HepG2 (cell line): ENCODE measurements around the gene LCE4A.
"Not testable (repeated sequence)": the region's sequence is repeated elsewhere in the genome, so short reads cannot be mapped to it uniquely, and the experiment has no call there.

Experiments used
- ESRRA ChIP-seq: sonication (generic); formaldehyde crosslinking; IDR thresholded peaks from 2 replicates; pipeline ENCODE4 v1.5.1; 2020; ENCODE audit warnings: mild to moderate bottlenecking, low read depth, missing genetic modification reagents
- POLR2A ChIP-seq, 2 experiments: IDR thresholded peaks; 2 replicates each; pipeline ENCODE4 v1.6.1; 2011; ENCODE audit warnings: low read depth in 2 of 2, low read length in 2 of 2, mild to moderate bottlenecking in 1 of 2, moderate library complexity in 1 of 2; ENCODE audit not compliant: insufficient read depth in 1 of 2
- TF ChIP-seq, protein P1 (sequence below): sonication (generic); formaldehyde crosslinking; IDR thresholded peaks from 2 replicates; pipeline ENCODE4 v1.9.0; 2021; ENCODE audit warnings: missing genetic modification reagents, borderline replicate concordance
- TF ChIP-seq, protein P2 (sequence below): sonication (generic); formaldehyde crosslinking; IDR thresholded peaks from 2 replicates; pipeline ENCODE4 v1.4.0; 2020; ENCODE audit warnings: missing genetic modification reagents, borderline replicate concordance
- TF ChIP-seq, protein P3 (sequence below): IDR thresholded peaks from 2 replicates; pipeline ENCODE4 v1.6.1; 2012; ENCODE audit warnings: inconsistent platforms

DNA sequence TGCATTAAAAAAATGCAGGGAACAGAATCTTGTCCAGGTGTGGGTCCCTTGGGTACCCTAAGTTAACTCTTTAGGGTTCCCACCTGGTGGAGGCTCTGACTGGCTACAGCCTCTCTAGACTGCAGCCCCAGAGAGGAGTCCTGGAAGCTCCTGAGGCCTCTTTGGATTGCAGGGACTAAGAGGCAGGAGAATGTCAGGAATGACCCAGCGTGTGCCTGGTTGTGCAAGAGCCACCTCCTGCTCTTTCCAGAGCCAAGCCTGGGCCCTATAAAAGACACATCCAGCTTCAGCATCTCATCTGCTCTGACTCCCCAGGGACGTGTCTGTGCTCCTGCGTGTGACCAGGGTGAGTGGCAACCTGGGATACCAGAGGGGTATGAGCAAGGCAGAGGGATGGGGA is 33.0 kb upstream of the LCE4A start, which contains the start of gene LCE2C:
- TF ChIP-seq, protein P1, sequence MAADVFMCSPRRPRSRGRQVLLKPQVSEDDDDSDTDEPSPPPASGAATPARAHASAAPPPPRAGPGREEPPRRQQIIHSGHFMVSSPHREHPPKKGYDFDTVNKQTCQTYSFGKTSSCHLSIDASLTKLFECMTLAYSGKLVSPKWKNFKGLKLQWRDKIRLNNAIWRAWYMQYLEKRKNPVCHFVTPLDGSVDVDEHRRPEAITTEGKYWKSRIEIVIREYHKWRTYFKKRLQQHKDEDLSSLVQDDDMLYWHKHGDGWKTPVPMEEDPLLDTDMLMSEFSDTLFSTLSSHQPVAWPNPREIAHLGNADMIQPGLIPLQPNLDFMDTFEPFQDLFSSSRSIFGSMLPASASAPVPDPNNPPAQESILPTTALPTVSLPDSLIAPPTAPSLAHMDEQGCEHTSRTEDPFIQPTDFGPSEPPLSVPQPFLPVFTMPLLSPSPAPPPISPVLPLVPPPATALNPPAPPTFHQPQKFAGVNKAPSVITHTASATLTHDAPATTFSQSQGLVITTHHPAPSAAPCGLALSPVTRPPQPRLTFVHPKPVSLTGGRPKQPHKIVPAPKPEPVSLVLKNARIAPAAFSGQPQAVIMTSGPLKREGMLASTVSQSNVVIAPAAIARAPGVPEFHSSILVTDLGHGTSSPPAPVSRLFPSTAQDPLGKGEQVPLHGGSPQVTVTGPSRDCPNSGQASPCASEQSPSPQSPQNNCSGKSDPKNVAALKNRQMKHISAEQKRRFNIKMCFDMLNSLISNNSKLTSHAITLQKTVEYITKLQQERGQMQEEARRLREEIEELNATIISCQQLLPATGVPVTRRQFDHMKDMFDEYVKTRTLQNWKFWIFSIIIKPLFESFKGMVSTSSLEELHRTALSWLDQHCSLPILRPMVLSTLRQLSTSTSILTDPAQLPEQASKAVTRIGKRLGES (CRISPR knock-in tag): not testable (repeated sequence)
- TF ChIP-seq, protein P2, sequence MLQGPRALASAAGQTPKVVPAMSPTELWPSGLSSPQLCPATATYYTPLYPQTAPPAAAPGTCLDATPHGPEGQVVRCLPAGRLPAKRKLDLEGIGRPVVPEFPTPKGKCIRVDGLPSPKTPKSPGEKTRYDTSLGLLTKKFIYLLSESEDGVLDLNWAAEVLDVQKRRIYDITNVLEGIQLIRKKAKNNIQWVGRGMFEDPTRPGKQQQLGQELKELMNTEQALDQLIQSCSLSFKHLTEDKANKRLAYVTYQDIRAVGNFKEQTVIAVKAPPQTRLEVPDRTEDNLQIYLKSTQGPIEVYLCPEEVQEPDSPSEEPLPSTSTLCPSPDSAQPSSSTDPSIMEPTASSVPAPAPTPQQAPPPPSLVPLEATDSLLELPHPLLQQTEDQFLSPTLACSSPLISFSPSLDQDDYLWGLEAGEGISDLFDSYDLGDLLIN (CRISPR knock-in tag): not testable (repeated sequence)
- not testable (repeated sequence) for TF ChIP-seq POLR2A (IDR thresholded peaks at IDR 0.05; ENCODE audit: insufficient read depth in 1 of 2, low read depth in 2 of 2, low read length in 2 of 2); ESRRA (CRISPR knock-in tag)
- TF ChIP-seq, protein P3, sequence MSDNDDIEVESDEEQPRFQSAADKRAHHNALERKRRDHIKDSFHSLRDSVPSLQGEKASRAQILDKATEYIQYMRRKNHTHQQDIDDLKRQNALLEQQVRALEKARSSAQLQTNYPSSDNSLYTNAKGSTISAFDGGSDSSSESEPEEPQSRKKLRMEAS: not testable (repeated sequence)
